H1 (cell line): ENCODE data around the gene FIG4. TPM values are rescaled to one million over a fixed set of nuclear protein-coding genes. Genes with fewer than 3 reads are reported as not detected.

Experiments
- CHD7 ChIP-seq: fragments of 300-600 bp; sonication (generic); IDR thresholded peaks from 2 replicates; pipeline ENCODE4 v1.7.1; 2012; ENCODE audit warnings: low read length, moderate library complexity, mild to moderate bottlenecking, inconsistent platforms; ENCODE audit not compliant: insufficient replicate concordance
- E2F6 ChIP-seq: IDR thresholded peaks from 2 replicates; pipeline ENCODE4 v1.6.1; 2012; ENCODE audit warnings: inconsistent platforms
- EGR1 ChIP-seq: IDR thresholded peaks from 2 replicates; pipeline ENCODE4 v1.6.1; 2011; ENCODE audit warnings: low read depth, low read length, borderline replicate concordance
- polyA plus RNA-seq, 7 experiments: library from polyadenylated mRNA; depleted of rRNA in 3 of 7; stranded (reverse) in 5 of 7; unstranded in 2 of 7; fragments of >200 nt in 5 of 7; fragments of 200-250 nt in 2 of 7; gene quantifications; 1 replicate in 5 of 7; 2 replicates in 1 of 7; 4 replicates in 1 of 7; pipeline versions ENCODE4 v1.2.1 to v1.2.3, GENCODE V29; 2011 to 2013; ENCODE audit warnings: missing spikeins in 2 of 7, mixed read lengths in 2 of 7
- total RNA-seq: library from RNA; stranded (reverse); fragmentation: NEBNext Ultra II Directional; extraction: Animal tissue kit (Norgen Biotek cat#: 25700); gene quantifications from 2 replicates; pipeline ENCODE4 v1.2.1, GENCODE V29; 2021

The FIG4 gene
- total and polyA plus RNA-seq, 2 of the 8 experiments (the other 6 are each of a cell fraction or from before 2014, with no cell fraction given) = 11.8 to 21.9 TPM

GRCh38 chr6:109717971-109718370, 26.9 kb downstream of the FIG4 start (continued):
- TF ChIP-seq CHD7 (no peak), EGR1 (no peak), E2F6 (no peak)
- TF ChIP-seq, all 59 proteins: peak for 0
